Activated CD4-positive, alpha-beta T cell treated with anti-CD3 and anti-CD28 coated beads for 36 hours (primary cell): ENCODE data around the gene YJEFN3. TPM values are rescaled to one million over a fixed set of nuclear protein-coding genes. Genes with fewer than 3 reads are reported as not detected.

Experiments
- ATAC-seq: fragments of 200-7000 bp; cut with Tn5 transposase; one replicate; pipeline ENCODE4 v1.10.0; 2021; ENCODE audit warnings: mild to moderate bottlenecking, moderate library complexity
- CTCF ChIA-PET: fragments of 350-600 bp; sonication (Branson Sonifier 250); formaldehyde crosslinking; loops from one replicate; lab custom pipeline; 2021; ENCODE audit warnings: antibody characterized with exemption; lab: Charles Lee
- POLR2A ChIA-PET: fragments of 350-600 bp; sonication (Branson Sonifier 250); formaldehyde crosslinking; loops from one replicate; lab custom pipeline; 2021; ENCODE audit warnings: antibody characterized with exemption, inconsistent platforms; lab: Charles Lee
- DNase-seq: peaks from one replicate; pipeline ENCODE4 v3.0.0-alpha.2; 2020
- H3K27ac Mint-ChIP-seq: one replicate; pipeline ENCODE4 v1.8.0; 2021; ENCODE audit warnings: mixed read lengths
- H3K27me3 Mint-ChIP-seq: one replicate; pipeline ENCODE4 v1.8.0; 2021; ENCODE audit warnings: mixed read lengths
- H3K36me3 Mint-ChIP-seq: one replicate; pipeline ENCODE4 v1.8.0; 2021; ENCODE audit warnings: low read depth, mixed read lengths
- H3K4me1 Mint-ChIP-seq: one replicate; pipeline ENCODE4 v1.8.0; 2021; ENCODE audit warnings: mixed read lengths
- H3K4me3 Mint-ChIP-seq: one replicate; pipeline ENCODE4 v1.8.0; 2021; ENCODE audit warnings: mild to moderate bottlenecking, moderate library complexity, mixed read lengths
- H3K9me3 Mint-ChIP-seq: one replicate; pipeline ENCODE4 v1.8.0; 2021; ENCODE audit warnings: low read depth, mixed read lengths
- intact Hi-C, 2 experiments: fragments of 100-400 bp; cut with DNase I in 1 of 2; cut with micrococcal nuclease in 1 of 2; formaldehyde crosslinking; loops; one replicate each; pipeline versions ENCODE4 v1.14.2 to v1.15.1; 2022 to 2024; cut with DNase I, micrococcal nuclease
- total RNA-seq, 2 experiments: library from RNA; stranded (reverse); gene quantifications; one replicate each; pipeline ENCODE4 v1.2.3, GENCODE V29; 2021

YJEFN3 gene
- total RNA-seq, 2 experiments from 2014 or later = 10.7 to 11.4 TPM

- CTCF ChIA-PET = interaction anchor here (0.7 to 2.1 kb wide), 2 partner anchors 19 to 129 kb away, joined by 4 to 6 read pairs; partner anchors contain the start of gene GATAD2A
These were observed 6.0 kb downstream of the YJEFN3 start for GRCh38 chr19:19534556-19535265.

GRCh38 chr19:19535311-19536191 is 6.8 kb downstream of the YJEFN3 start:
- Mint-ChIP-seq H3K36me3 (peaks cover 7% of the 10 kb centered on the region), H3K4me1 (peaks cover 27% of the 10 kb centered on the region), H3K4me3 (no peak overlapping the region), H3K27ac (no peak overlapping the region), H3K9me3 (no peaks in the 10 kb centered on the region), H3K27me3 (peaks cover 9% of the 10 kb centered on the region)
- no peak for ATAC-seq
- intact Hi-C loops = no loop called here
- ChIA-PET CTCF (interaction anchor here (0.7 to 2.1 kb wide), 2 partner anchors 19 to 130 kb away, joined by 4 to 6 read pairs; partner anchors contain the start of gene GATAD2A), POLR2A (no interaction called here)
- no peak for DNase-seq

More at GRCh38 chr19:19534556-19535265, 6.0 kb downstream of the YJEFN3 start:
- no peak overlapping the region for H3K27ac Mint-ChIP-seq
- POLR2A ChIA-PET = no interaction called here
- peaks cover 25% of the 10 kb centered on the region for H3K4me1 Mint-ChIP-seq
- no peaks in the 10 kb centered on the region for H3K9me3 Mint-ChIP-seq
- intact Hi-C loops = loop anchor here in 1 of 2 experiments (5.0 kb wide), 1 partner anchor 198 kb away; the partner anchor contains the start of gene ZNF14
- H3K4me3 Mint-ChIP-seq = no peak overlapping the region
- peaks cover 9% of the 10 kb centered on the region for H3K27me3 Mint-ChIP-seq
- ATAC-seq (no peak), DNase-seq (no peak)
- H3K36me3 Mint-ChIP-seq = peaks cover 7% of the 10 kb centered on the region

GRCh38 chr19:19537075-19538048 is 8.7 kb downstream of the YJEFN3 start:
- intact Hi-C loops = no loop called here
- CTCF ChIA-PET = interaction anchor here (0.6 to 2.1 kb wide), 2 partner anchors 17 to 66 kb away, joined by 4 to 6 read pairs; no protein-coding TSS in a partner anchor
- ATAC-seq (no peak), DNase-seq (no peak)
- no peaks in the 10 kb centered on the region for H3K9me3 Mint-ChIP-seq
- peak overlapping the region; percentile 59 for H3K27ac Mint-ChIP-seq
- peaks cover 3% of the 10 kb centered on the region for H3K36me3 Mint-ChIP-seq
- POLR2A ChIA-PET = no interaction called here
- peaks cover 9% of the 10 kb centered on the region for H3K27me3 Mint-ChIP-seq
- peak overlapping the region; percentile 23 for H3K4me3 Mint-ChIP-seq
- H3K4me1 Mint-ChIP-seq = peaks cover 33% of the 10 kb centered on the region

GRCh38 chr19:19538061-19538784 is 9.5 kb downstream of the YJEFN3 start, which contains the start of gene CILP2:
Gene CILP2, plus strand, starts transcription at chr19:19538265. Its CDS starts 85 bp downstream, at chr19:19538350.
- H3K9me3 Mint-ChIP-seq = no peaks in the 10 kb centered on the region
- ATAC-seq (peak; percentile 9), DNase-seq (peak; percentile 62)
- H3K36me3 Mint-ChIP-seq = peaks cover 3% of the 10 kb centered on the region
- H3K27me3 Mint-ChIP-seq = peaks cover 11% of the 10 kb centered on the region
- peak within 1 kb of the TSS; percentile 23 for H3K4me3 Mint-ChIP-seq
- intact Hi-C loops = no loop called here
- ChIA-PET CTCF (no interaction called here), POLR2A (no interaction called here)
- H3K4me1 Mint-ChIP-seq = peaks cover 29% of the 10 kb centered on the region
- H3K27ac Mint-ChIP-seq = no peak within 1 kb of the TSS

GRCh38 chr19:19538785-19539166 is 10.1 kb downstream of the YJEFN3 start:
- Mint-ChIP-seq H3K36me3 (peaks cover 3% of the 10 kb centered on the region), H3K4me3 (peak overlapping the region; percentile 2), H3K27me3 (peaks cover 11% of the 10 kb centered on the region), H3K9me3 (no peaks in the 10 kb centered on the region), H3K4me1 (peaks cover 29% of the 10 kb centered on the region), H3K27ac (no peak overlapping the region)
- ChIA-PET CTCF (interaction anchor here (0.6 to 0.9 kb wide), 2 partner anchors 17 to 72 kb away, joined by 3 read pairs; no protein-coding TSS in a partner anchor), POLR2A (interaction anchor here (0.6 kb wide), 1 partner anchor 100 kb away, joined by 3 read pairs; no protein-coding TSS in a partner anchor)
- intact Hi-C loops = no loop called here
- ATAC-seq = no peak
- no peak for DNase-seq

- no peak overlapping the region for H3K4me3 Mint-ChIP-seq
- intact Hi-C loops = loop anchor here in 1 of 2 experiments (2.0 kb wide), 1 partner anchor 79 kb away; the partner anchor contains the start of gene PBX4
- peaks cover 3% of the 10 kb centered on the region for H3K36me3 Mint-ChIP-seq
- ATAC-seq (no peak), DNase-seq (no peak)
- ChIA-PET CTCF (interaction anchor here (0.6 to 1.3 kb wide), 3 partner anchors 12 to 337 kb away, joined by 3 read pairs; partner anchors contain the start of gene NR2C2AP), POLR2A (interaction anchor here (0.6 kb wide), 1 partner anchor 99 kb away, joined by 3 read pairs; no protein-coding TSS in a partner anchor)
- H3K4me1 Mint-ChIP-seq = peaks cover 29% of the 10 kb centered on the region
- H3K27ac Mint-ChIP-seq = no peak overlapping the region
- H3K9me3 Mint-ChIP-seq = no peaks in the 10 kb centered on the region
- peaks cover 11% of the 10 kb centered on the region for H3K27me3 Mint-ChIP-seq
These were observed 11.0 kb downstream of the YJEFN3 start for GRCh38 chr19:19539698-19540063.

- ATAC-seq = peak; percentile 30
- peaks cover 29% of the 10 kb centered on the region for H3K4me1 Mint-ChIP-seq
- intact Hi-C loops = loop anchor here in 1 of 2 experiments (2.0 kb wide), 1 partner anchor 79 kb away; the partner anchor contains the start of gene PBX4
These were observed 11.5 kb downstream of the YJEFN3 start for GRCh38 chr19:19540064-19540714.

GRCh38 chr19:19540715-19541515 is 12.2 kb downstream of the YJEFN3 start:
- H3K4me3 Mint-ChIP-seq = peak overlapping the region; percentile 54
- no peaks in the 10 kb centered on the region for H3K9me3 Mint-ChIP-seq
- peak; percentile 93 for DNase-seq
- peak; percentile 94 for ATAC-seq
- CTCF ChIA-PET = interaction anchor here (0.6 to 1.6 kb wide), 5 partner anchors 8 to 103 kb away, joined by 3 to 6 read pairs (median 4); no protein-coding TSS in a partner anchor
- intact Hi-C loops = loop anchor here in 1 of 2 experiments (1.0 to 2.0 kb wide), 4 partner anchors 25 to 123 kb away; partner anchors contain the start of genes GMIP, NDUFA13 and PBX4
- peaks cover 29% of the 10 kb centered on the region for H3K4me1 Mint-ChIP-seq
- peaks cover 11% of the 10 kb centered on the region for H3K27me3 Mint-ChIP-seq
- POLR2A ChIA-PET = interaction anchor here (0.6 to 1.0 kb wide), 5 partner anchors 8 to 121 kb away, joined by 3 to 6 read pairs (median 3); no protein-coding TSS in a partner anchor
- H3K36me3 Mint-ChIP-seq = peaks cover 3% of the 10 kb centered on the region
- no peak overlapping the region for H3K27ac Mint-ChIP-seq

More at GRCh38 chr19:19540064-19540714, 11.5 kb downstream of the YJEFN3 start:
- Mint-ChIP-seq H3K27ac (no peak overlapping the region), H3K27me3 (peaks cover 11% of the 10 kb centered on the region), H3K36me3 (peaks cover 3% of the 10 kb centered on the region), H3K9me3 (no peaks in the 10 kb centered on the region), H3K4me3 (peak overlapping the region; percentile 54)
- CTCF ChIA-PET = interaction anchor here (1.3 to 1.6 kb wide), 2 partner anchors 12 to 13 kb away, joined by 3 to 6 read pairs; no protein-coding TSS in a partner anchor
- peak; percentile 91 for DNase-seq
- POLR2A ChIA-PET = no interaction called here
